DND-41 (cell line): ENCODE measurements around the gene FAM53B.
A peak's percentile ranks its signal among the peaks of the same experiment; 100 is the strongest.

Experiments
- ATAC-seq: fragments of 200-7000 bp; cut with Tn5 transposase; 3 replicates; pipeline ENCODE4 v1.9.1; 2021; ENCODE audit warnings: low read depth; ENCODE audit not compliant: insufficient read depth
- DNase-seq: peaks from one replicate; pipeline ENCODE4 v3.0.0-alpha.2; 2020
- H2AFZ ChIP-seq: 2 replicates; pipeline ENCODE4 v1.6.0; 2012; ENCODE audit warnings: low read depth, low read length
- H3K27ac ChIP-seq: 2 replicates; pipeline ENCODE4 v1.5.1; 2012; ENCODE audit warnings: low read length, inconsistent platforms
- H3K27me3 ChIP-seq: fragments of 200-600 bp; sonication (generic); 2 replicates; pipeline ENCODE4 v1.6.0; 2012; ENCODE audit warnings: low read length, mild to moderate bottlenecking, inconsistent platforms; ENCODE audit not compliant: insufficient read depth, poor library complexity
- H3K36me3 ChIP-seq: 2 replicates; pipeline ENCODE4 v1.5.1; 2012; ENCODE audit warnings: low read length, inconsistent platforms; ENCODE audit not compliant: insufficient read depth
- H3K4me1 ChIP-seq: 2 replicates; pipeline ENCODE4 v1.5.1; 2012; ENCODE audit warnings: mild to moderate bottlenecking, low read length; ENCODE audit not compliant: insufficient read depth
- H3K4me2 ChIP-seq: 2 replicates; pipeline ENCODE4 v1.6.0; 2012; ENCODE audit warnings: mild to moderate bottlenecking, moderate library complexity, low read length, inconsistent platforms; ENCODE audit not compliant: insufficient read depth
- H3K4me3 ChIP-seq, 2 experiments: fragments of 200-600 bp in 1 of 2; shearing (Covaris generic) in 1 of 2; 2 replicates each; pipeline ENCODE4 v1.5.1; 2012 to 2016; ENCODE audit warnings: inconsistent platforms in 2 of 2, low read length in 2 of 2, mild to moderate bottlenecking in 2 of 2, low read depth in 1 of 2, moderate library complexity in 1 of 2
- H3K79me2 ChIP-seq: 2 replicates; pipeline ENCODE4 v1.6.0; 2012; ENCODE audit warnings: low read length, inconsistent platforms; ENCODE audit not compliant: insufficient read depth
- H3K9ac ChIP-seq: 2 replicates; pipeline ENCODE4 v1.6.0; 2012; ENCODE audit warnings: low read depth, mild to moderate bottlenecking, inconsistent platforms, low read length, moderate library complexity
- H3K9me3 ChIP-seq: 2 replicates; pipeline ENCODE4 v1.5.1; 2012; ENCODE audit warnings: low read length, moderate library complexity, mild to moderate bottlenecking, inconsistent platforms; ENCODE audit not compliant: insufficient read depth, severe bottlenecking
- H4K20me1 ChIP-seq: 2 replicates; pipeline ENCODE4 v1.6.0; 2012; ENCODE audit warnings: low read length; ENCODE audit not compliant: insufficient read depth
- EZH2 ChIP-seq: IDR thresholded peaks from 3 replicates; pipeline ENCODE4 v1.6.1; 2012; ENCODE audit warnings: borderline replicate concordance, low read depth, mild to moderate bottlenecking, moderate library complexity, low read length, inconsistent platforms; ENCODE audit not compliant: severe bottlenecking
- TF ChIP-seq, protein P1 (sequence below): IDR thresholded peaks from 2 replicates; pipeline ENCODE4 v1.5.1; 2012; ENCODE audit warnings: borderline replicate concordance, low read length, moderate library complexity, mild to moderate bottlenecking; ENCODE audit not compliant: poor library complexity, severe bottlenecking; ENCODE audit errors: extremely low read depth

FAM53B gene

GRCh38 chr10:124717041-124717757 lies 27.0 kb downstream of the FAM53B start:
- Histone ChIP-seq H3K4me2 (no peak overlapping the region), H3K27ac (peak overlapping the region; percentile 53), H3K9me3 (no peaks in the 10 kb centered on the region), H3K36me3 (peaks cover 54% of the 10 kb centered on the region), H3K4me3 (no peak overlapping the region), H3K4me1 (peaks cover 36% of the 10 kb centered on the region), H2AFZ (no peak overlapping the region), H3K9ac (no peak overlapping the region), H4K20me1 (peaks cover 85% of the 10 kb centered on the region), H3K27me3 (no peaks in the 10 kb centered on the region), H3K79me2 (peaks cover 98% of the 10 kb centered on the region)
- DNase-seq, result no peak
- no peak for ATAC-seq
- no peak for TF ChIP-seq EZH2
- TF ChIP-seq, protein P1, sequence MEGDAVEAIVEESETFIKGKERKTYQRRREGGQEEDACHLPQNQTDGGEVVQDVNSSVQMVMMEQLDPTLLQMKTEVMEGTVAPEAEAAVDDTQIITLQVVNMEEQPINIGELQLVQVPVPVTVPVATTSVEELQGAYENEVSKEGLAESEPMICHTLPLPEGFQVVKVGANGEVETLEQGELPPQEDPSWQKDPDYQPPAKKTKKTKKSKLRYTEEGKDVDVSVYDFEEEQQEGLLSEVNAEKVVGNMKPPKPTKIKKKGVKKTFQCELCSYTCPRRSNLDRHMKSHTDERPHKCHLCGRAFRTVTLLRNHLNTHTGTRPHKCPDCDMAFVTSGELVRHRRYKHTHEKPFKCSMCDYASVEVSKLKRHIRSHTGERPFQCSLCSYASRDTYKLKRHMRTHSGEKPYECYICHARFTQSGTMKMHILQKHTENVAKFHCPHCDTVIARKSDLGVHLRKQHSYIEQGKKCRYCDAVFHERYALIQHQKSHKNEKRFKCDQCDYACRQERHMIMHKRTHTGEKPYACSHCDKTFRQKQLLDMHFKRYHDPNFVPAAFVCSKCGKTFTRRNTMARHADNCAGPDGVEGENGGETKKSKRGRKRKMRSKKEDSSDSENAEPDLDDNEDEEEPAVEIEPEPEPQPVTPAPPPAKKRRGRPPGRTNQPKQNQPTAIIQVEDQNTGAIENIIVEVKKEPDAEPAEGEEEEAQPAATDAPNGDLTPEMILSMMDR, result no peak

DNA sequence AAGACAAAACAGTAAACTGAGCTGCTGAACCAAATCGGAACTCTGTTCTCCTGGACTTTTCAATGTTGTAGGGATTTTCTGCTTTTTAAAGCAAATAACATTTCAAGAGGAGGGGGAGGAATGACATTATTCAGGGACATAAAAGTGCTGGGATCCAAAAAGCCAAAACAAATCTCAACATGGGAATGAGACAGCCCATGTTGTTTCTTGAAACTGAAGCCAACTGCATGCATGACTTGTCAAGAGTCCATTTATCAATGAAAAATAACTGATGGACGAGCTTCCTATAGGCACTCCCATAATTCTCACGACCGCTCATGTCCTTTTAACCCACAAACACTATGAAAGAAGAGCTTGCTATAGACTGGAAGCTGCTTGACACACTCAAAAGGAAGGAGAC lies 27.8 kb downstream of the FAM53B start:
- no peak for DNase-seq
- Histone ChIP-seq H3K36me3 (peaks cover 50% of the 10 kb centered on the region), H3K9ac (no peak overlapping the region), H2AFZ (no peak overlapping the region), H3K27ac (no peak overlapping the region), H3K27me3 (no peaks in the 10 kb centered on the region), H4K20me1 (peaks cover 87% of the 10 kb centered on the region), H3K4me1 (peaks cover 31% of the 10 kb centered on the region), H3K4me3 (no peak overlapping the region), H3K4me2 (no peak overlapping the region), H3K79me2 (peaks cover 98% of the 10 kb centered on the region), H3K9me3 (no peaks in the 10 kb centered on the region)
- no peak for ATAC-seq
- no peak for TF ChIP-seq EZH2
- TF ChIP-seq, protein P1, result no peak

- H3K79me2 ChIP-seq, result peaks cover 98% of the 10 kb centered on the region
- no peak overlapping the region for H2AFZ ChIP-seq
- H3K4me1 ChIP-seq, result peaks cover 34% of the 10 kb centered on the region
- no peak for TF ChIP-seq EZH2
- TF ChIP-seq, protein P1, result no peak
- H4K20me1 ChIP-seq, result peaks cover 87% of the 10 kb centered on the region
- H3K36me3 ChIP-seq, result peaks cover 51% of the 10 kb centered on the region
- no peaks in the 10 kb centered on the region for H3K9me3 ChIP-seq
- ATAC-seq (no peak; the same call in 2 of the 3 replicates), DNase-seq (no peak)
- H3K9ac ChIP-seq, result no peak overlapping the region
- no peak overlapping the region for H3K4me3 ChIP-seq
- H3K4me2 ChIP-seq, result no peak overlapping the region
- H3K27me3 ChIP-seq, result no peaks in the 10 kb centered on the region
- H3K27ac ChIP-seq, result peak overlapping the region; percentile 0
Observed at GRCh38 chr10:124715439-124715838, 28.7 kb downstream of the FAM53B start.

DNA sequence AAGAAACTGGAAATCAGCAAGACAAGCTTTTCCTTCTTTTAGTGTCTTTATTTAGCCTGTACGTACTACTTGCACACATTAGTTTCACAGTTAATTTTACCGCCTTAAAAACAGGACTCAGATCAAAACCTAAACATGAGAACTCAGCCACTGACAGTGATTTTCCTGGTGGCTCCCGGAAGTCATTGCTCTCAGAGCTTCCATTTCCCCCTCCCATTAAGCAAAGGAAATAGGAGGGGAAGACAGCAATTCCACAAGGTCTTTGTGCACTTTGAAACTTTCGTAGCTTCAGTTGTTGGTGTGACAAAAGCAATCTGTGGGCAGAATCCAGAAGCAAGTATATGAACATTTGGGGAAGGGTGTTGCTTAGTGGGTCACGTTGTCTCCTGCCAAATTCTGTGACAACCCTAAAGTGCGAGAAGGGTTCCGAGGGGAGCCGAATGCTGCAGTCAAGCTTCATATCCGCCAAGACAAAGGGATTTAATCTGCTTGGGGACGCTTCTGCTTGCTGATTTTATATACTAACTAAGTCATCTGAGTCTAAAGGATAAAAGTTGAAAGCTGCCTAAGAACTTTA lies 30.4 kb downstream of the FAM53B start:
- Histone ChIP-seq H4K20me1 (peaks cover 93% of the 10 kb centered on the region), H3K9me3 (no peaks in the 10 kb centered on the region), H3K36me3 (peaks cover 54% of the 10 kb centered on the region), H3K4me2 (no peak overlapping the region), H2AFZ (no peak overlapping the region), H3K4me1 (peaks cover 26% of the 10 kb centered on the region), H3K4me3 (no peak overlapping the region), H3K9ac (no peak overlapping the region), H3K27ac (no peak overlapping the region), H3K27me3 (no peaks in the 10 kb centered on the region), H3K79me2 (peaks cover 99% of the 10 kb centered on the region)
- TF ChIP-seq, protein P1, result no peak
- TF ChIP-seq EZH2, result no peak
- DNase-seq (no peak), ATAC-seq (no peak)
